Chondrocyte (in vitro differentiated cells): ENCODE results near the gene MORC4. TPM values are rescaled to one million over a fixed set of nuclear protein-coding genes. Genes with fewer than 3 reads are reported as not detected.

Source experiments
- DNase-seq: peaks from one replicate; pipeline ENCODE4 v3.0.0; 2021; ENCODE audit warnings: mixed read lengths, low spot score
- H3K27ac Mint-ChIP-seq: one replicate; pipeline ENCODE4 v1.8.0; 2021; ENCODE audit warnings: mild to moderate bottlenecking, moderate library complexity, mixed read lengths; ENCODE audit not compliant: unreplicated experiment
- H3K27me3 Mint-ChIP-seq: 2 replicates; pipeline ENCODE4 v1.8.0; 2021; ENCODE audit warnings: low read depth, mixed read lengths
- H3K36me3 Mint-ChIP-seq: 2 replicates; pipeline ENCODE4 v1.8.0; 2021; ENCODE audit warnings: low read depth, mixed read lengths
- H3K4me1 Mint-ChIP-seq: 2 replicates; pipeline ENCODE4 v1.8.0; 2021; ENCODE audit warnings: low read depth, mild to moderate bottlenecking, mixed read lengths
- H3K4me3 Mint-ChIP-seq: one replicate; pipeline ENCODE4 v1.8.0; 2021; ENCODE audit warnings: mild to moderate bottlenecking, moderate library complexity, mixed read lengths; ENCODE audit not compliant: unreplicated experiment
- H3K9me3 Mint-ChIP-seq: 2 replicates; pipeline ENCODE4 v1.8.0; 2021; ENCODE audit warnings: low read depth, mixed read lengths
- CTCF ChIP-seq: fragments of 200-600 bp; sonication (generic); IDR thresholded peaks from 2 replicates; pipeline ENCODE4 v1.5.0; 2021; ENCODE audit warnings: antibody characterized with exemption, mild to moderate bottlenecking, moderate library complexity
- long read RNA-seq: library from polyadenylated mRNA; stranded (forward); transcript quantifications from one replicate; pipeline ENCODE4 v2.0.0, GENCODE V29; 2021
- total RNA-seq: library from RNA; stranded (reverse); gene quantifications from 3 replicates; pipeline ENCODE4 v1.2.1, GENCODE V29; 2021

The MORC4 gene
- 31.2 to 35.6 TPM (median 33.8 TPM) in 3 replicates for total RNA-seq
- long read RNA-seq, transcript MORC4-202 (17 exons, 3,834 nt): major isoform, 49 of 150 reads
- long read RNA-seq, transcript MORC4-201 (17 exons, 2,940 nt): major isoform, 49 of 150 reads
- long read RNA-seq, partial matches to known transcripts: 12 of 150 reads
- long read RNA-seq, other reads (novel, unspliced or antisense): 40 of 150 reads

GRCh38 chrX:107000013-107000515 lies at the start of gene MORC4:
TSS of gene MORC4 (minus strand) at chrX:107000212. CDS start at chrX:106999969, 243 bp downstream.
- DNase-seq: peak; percentile 87
- H3K4me1 Mint-ChIP-seq: peaks cover 8% of the 10 kb centered on the region
- TF ChIP-seq CTCF: no peak
- H3K27ac Mint-ChIP-seq: peak within 1 kb of the TSS; percentile 91
- no peaks in the 10 kb centered on the region for H3K27me3 Mint-ChIP-seq
- no peaks in the 10 kb centered on the region for H3K36me3 Mint-ChIP-seq
- peaks cover 9% of the 10 kb centered on the region for H3K9me3 Mint-ChIP-seq
- H3K4me3 Mint-ChIP-seq: peak within 1 kb of the TSS; percentile 89

- Mint-ChIP-seq H3K27ac (no peak overlapping the region), H3K4me1 (no peaks in the 10 kb centered on the region), H3K9me3 (peaks cover 10% of the 10 kb centered on the region), H3K27me3 (peaks cover 5% of the 10 kb centered on the region), H3K4me3 (no peak overlapping the region), H3K36me3 (no peaks in the 10 kb centered on the region)
- DNase-seq: no peak
- no peak for TF ChIP-seq CTCF
These were observed 47.6 kb upstream of the MORC4 start for GRCh38 chrX:107047622-107048021.

GRCh38 chrX:107029752-107030151 lies 29.7 kb upstream of the MORC4 start:
- Mint-ChIP-seq H3K27ac (no peak overlapping the region), H3K36me3 (no peaks in the 10 kb centered on the region), H3K9me3 (peaks cover 1% of the 10 kb centered on the region), H3K4me1 (no peaks in the 10 kb centered on the region), H3K4me3 (no peak overlapping the region), H3K27me3 (peaks cover 3% of the 10 kb centered on the region)
- TF ChIP-seq CTCF: no peak
- no peak for DNase-seq

GRCh38 chrX:107025545-107025944 lies 25.5 kb upstream of the MORC4 start:
- Mint-ChIP-seq H3K27ac (no peak overlapping the region), H3K4me3 (no peak overlapping the region), H3K27me3 (peaks cover 6% of the 10 kb centered on the region), H3K9me3 (no peaks in the 10 kb centered on the region), H3K36me3 (no peaks in the 10 kb centered on the region), H3K4me1 (no peaks in the 10 kb centered on the region)
- DNase-seq: no peak
- TF ChIP-seq CTCF: peak; percentile 79

GRCh38 chrX:107014936-107015335 lies 14.9 kb upstream of the MORC4 start:
- TF ChIP-seq CTCF: no peak
- H3K27ac Mint-ChIP-seq: no peak overlapping the region
- peaks cover 9% of the 10 kb centered on the region for H3K9me3 Mint-ChIP-seq
- H3K36me3 Mint-ChIP-seq: no peaks in the 10 kb centered on the region
- H3K4me1 Mint-ChIP-seq: no peaks in the 10 kb centered on the region
- peaks cover 3% of the 10 kb centered on the region for H3K27me3 Mint-ChIP-seq
- no peak for DNase-seq
- no peak overlapping the region for H3K4me3 Mint-ChIP-seq
